GM23338 (cell line): ENCODE data around the gene BRCA1. TPM values are rescaled to one million over a fixed set of nuclear protein-coding genes. Genes with fewer than 3 reads are reported as not detected.

Source experiments
- ATAC-seq: fragments of 200-7000 bp; cut with Tn5 transposase; 3 replicates; pipeline ENCODE4 v1.9.1; 2020
- DNase-seq: peaks from one replicate; pipeline ENCODE4 v3.0.0-alpha.2; 2015; ENCODE audit warnings: low spot score
- H2AFZ ChIP-seq: fragments of 200-600 bp; sonication (generic); 2 replicates; pipeline ENCODE4 v1.8.0; 2016; ENCODE audit warnings: antibody characterized with exemption, mild to moderate bottlenecking, moderate library complexity
- H3F3A ChIP-seq: fragments of 200-600 bp; sonication (generic); replicated peaks from 2 replicates; pipeline ENCODE4 v1.8.0; 2017; ENCODE audit warnings: antibody characterized with exemption, mixed run types, low read depth
- H3K27ac ChIP-seq: fragments of 200-600 bp; sonication (generic); 2 replicates; pipeline ENCODE4 v1.6.1; 2016; ENCODE audit warnings: low read depth
- H3K27me3 ChIP-seq: fragments of 200-600 bp; sonication (generic); 2 replicates; pipeline ENCODE4 v1.8.0; 2016; ENCODE audit warnings: mild to moderate bottlenecking, mixed run types, moderate library complexity; ENCODE audit not compliant: insufficient read depth
- H3K36me3 ChIP-seq: fragments of 200-600 bp; sonication (generic); 2 replicates; pipeline ENCODE4 v1.8.0; 2016; ENCODE audit warnings: mild to moderate bottlenecking; ENCODE audit not compliant: insufficient read depth
- H3K4me1 ChIP-seq: fragments of 200-600 bp; sonication (generic); 2 replicates; pipeline ENCODE4 v1.8.0; 2016; ENCODE audit warnings: mild to moderate bottlenecking, moderate library complexity; ENCODE audit not compliant: insufficient read depth
- H3K4me2 ChIP-seq: fragments of 200-600 bp; sonication (generic); 2 replicates; pipeline ENCODE4 v1.7.1; 2017; ENCODE audit warnings: mixed run types
- H3K4me3 ChIP-seq: fragments of 200-600 bp; sonication (generic); 2 replicates; pipeline ENCODE4 v1.6.1; 2016; ENCODE audit warnings: mixed run types
- H3K79me2 ChIP-seq: fragments of 200-600 bp; sonication (generic); replicated peaks from 2 replicates; pipeline ENCODE4 v1.8.0; 2017; ENCODE audit warnings: mild to moderate bottlenecking; ENCODE audit not compliant: insufficient read depth
- H3K9me2 ChIP-seq: fragments of 200-600 bp; sonication (generic); 2 replicates; pipeline ENCODE4 v1.8.0; 2017; ENCODE audit not compliant: insufficient read depth
- H4K20me1 ChIP-seq: fragments of 200-600 bp; sonication (generic); replicated peaks from 2 replicates; pipeline ENCODE4 v1.8.0; 2017; ENCODE audit warnings: mild to moderate bottlenecking; ENCODE audit not compliant: insufficient read depth
- H3K27ac Mint-ChIP-seq: 2 replicates; pipeline ENCODE4 v1.8.0; 2020; ENCODE audit warnings: inconsistent platforms, mild to moderate bottlenecking, moderate library complexity, mixed read lengths
- H3K27me3 Mint-ChIP-seq: 3 replicates; pipeline ENCODE4 v1.8.0; 2022; ENCODE audit warnings: low read depth, mild to moderate bottlenecking, moderate library complexity, mixed read lengths, inconsistent platforms; ENCODE audit not compliant: insufficient read depth, poor library complexity
- H3K36me3 Mint-ChIP-seq: 3 replicates; pipeline ENCODE4 v1.8.0; 2021; ENCODE audit warnings: low read depth, mild to moderate bottlenecking, inconsistent platforms, moderate library complexity, mixed read lengths
- H3K4me1 Mint-ChIP-seq: 3 replicates; pipeline ENCODE4 v1.8.0; 2020; ENCODE audit warnings: mild to moderate bottlenecking, inconsistent platforms, mixed read lengths
- H3K4me3 Mint-ChIP-seq: 3 replicates; pipeline ENCODE4 v1.8.0; 2021; ENCODE audit warnings: moderate library complexity, mild to moderate bottlenecking, inconsistent platforms, mixed read lengths
- H3K9me3 Mint-ChIP-seq: 3 replicates; pipeline ENCODE4 v1.8.0; 2020; ENCODE audit warnings: moderate library complexity, mild to moderate bottlenecking, inconsistent platforms, mixed read lengths
- CREB1 ChIP-seq: fragments of 250-450 bp; sonication (Bioruptor Pico); IDR thresholded peaks from 2 replicates; pipeline ENCODE4 v1.5.0; 2020; ENCODE audit warnings: low read depth, mild to moderate bottlenecking, moderate library complexity
- EZH2phosphoT487 ChIP-seq: fragments of 200-600 bp; sonication (generic); IDR thresholded peaks from one replicate; pipeline ENCODE4 v1.8.1; 2018; ENCODE audit warnings: antibody characterized with exemption; ENCODE audit not compliant: unreplicated experiment
- NANOG ChIP-seq: IDR thresholded peaks from 2 replicates; pipeline ENCODE4 v1.6.1; 2016; ENCODE audit warnings: antibody characterized with exemption, borderline replicate concordance
- POLR2AphosphoS5 ChIP-seq: IDR thresholded peaks from 2 replicates; pipeline ENCODE4 v1.6.1; 2016; ENCODE audit warnings: antibody characterized with exemption, low read depth
- ZNF331 ChIP-seq: fragments of 250-450 bp; sonication (Bioruptor Pico); IDR thresholded peaks from 2 replicates; pipeline ENCODE4 v1.5.0; 2020; ENCODE audit warnings: low read depth, mild to moderate bottlenecking, moderate library complexity
- ZNF462 ChIP-seq: fragments of 250-450 bp; sonication (Bioruptor Pico); IDR thresholded peaks from 2 replicates; pipeline ENCODE4 v1.5.0; 2020; ENCODE audit warnings: mild to moderate bottlenecking, moderate library complexity
- polyA plus RNA-seq: library from polyadenylated mRNA; unstranded; fragments of >200 nt; fragmentation: Nextera tagmentation; extraction: Ambion mirVana; gene quantifications from 2 replicates; pipeline ENCODE4 v1.2.1, GENCODE V29; 2016
- total RNA-seq: library from RNA; depleted of rRNA; stranded (reverse); fragments of >200 nt; shearing (Covaris generic); gene quantifications from 2 replicates; pipeline ENCODE4 v1.2.3, GENCODE V29; 2014
- TF ChIP-seq, protein P1 (sequence below): IDR thresholded peaks from 2 replicates; pipeline ENCODE4 v1.6.1; 2016; ENCODE audit warnings: antibody characterized with exemption

BRCA1 gene
- total and polyA plus RNA-seq, 2 experiments from 2014 or later: 43.2 to 45.9 TPM

DNA sequence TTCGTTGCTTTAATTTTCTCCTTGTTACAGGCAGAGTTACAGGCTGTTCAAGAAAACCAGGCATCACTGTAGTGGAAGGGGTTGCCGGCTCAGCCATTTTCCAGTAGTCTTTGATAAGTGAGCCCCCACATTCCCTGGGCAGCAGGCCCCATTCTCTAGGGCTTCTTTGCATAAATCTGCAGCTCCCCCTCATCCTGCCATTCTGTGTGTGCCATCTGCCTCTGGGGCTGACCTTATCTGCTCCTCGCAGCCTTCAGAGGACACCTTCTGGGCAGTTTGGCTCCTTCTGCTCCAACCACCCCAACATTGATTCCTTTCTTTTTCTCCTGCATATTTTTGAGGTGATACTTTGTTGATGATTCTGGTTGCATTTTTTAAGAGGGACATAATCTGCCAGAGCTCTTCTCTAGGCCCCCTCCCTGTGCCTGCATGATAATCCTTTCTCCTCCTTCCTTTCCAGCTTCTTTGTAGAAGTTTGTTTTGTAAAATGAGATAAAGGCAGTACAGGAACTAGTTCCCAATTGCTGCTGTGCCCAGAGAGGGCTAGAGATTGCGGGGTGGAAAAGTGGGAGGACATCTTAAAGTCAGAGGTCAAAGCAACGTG, 83.0 kb downstream of the BRCA1 start (continued):
- TF ChIP-seq ZNF462 (CRISPR knock-in tag) (peak; percentile 59; the same call in 1 of the 2 replicates), POLR2AphosphoS5 (no peak), CREB1 (no peak)

- Mint-ChIP-seq H3K4me1 (peaks cover 62% of the 10 kb centered on the region), H3K36me3 (peaks cover 10% of the 10 kb centered on the region; the same call in 1 of the 3 replicates)
- peak overlapping the region; percentile 45 for H3K4me2 ChIP-seq
- TF ChIP-seq ZNF462 (CRISPR knock-in tag) (no peak), ZNF331 (CRISPR knock-in tag) (no peak), EZH2phosphoT487 (no peak), NANOG (no peak), CREB1 (no peak), POLR2AphosphoS5 (no peak)
- TF ChIP-seq, protein P1, sequence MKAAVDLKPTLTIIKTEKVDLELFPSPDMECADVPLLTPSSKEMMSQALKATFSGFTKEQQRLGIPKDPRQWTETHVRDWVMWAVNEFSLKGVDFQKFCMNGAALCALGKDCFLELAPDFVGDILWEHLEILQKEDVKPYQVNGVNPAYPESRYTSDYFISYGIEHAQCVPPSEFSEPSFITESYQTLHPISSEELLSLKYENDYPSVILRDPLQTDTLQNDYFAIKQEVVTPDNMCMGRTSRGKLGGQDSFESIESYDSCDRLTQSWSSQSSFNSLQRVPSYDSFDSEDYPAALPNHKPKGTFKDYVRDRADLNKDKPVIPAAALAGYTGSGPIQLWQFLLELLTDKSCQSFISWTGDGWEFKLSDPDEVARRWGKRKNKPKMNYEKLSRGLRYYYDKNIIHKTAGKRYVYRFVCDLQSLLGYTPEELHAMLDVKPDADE: no peak
Measured at GRCh38 chr17:43040655-43041054, 84.5 kb downstream of the BRCA1 start.

More at GRCh38 chr17:43040655-43041054, 84.5 kb downstream of the BRCA1 start:
- ATAC-seq (no peak), DNase-seq (no peak)
- Histone ChIP-seq H3K4me1 (peaks cover 53% of the 10 kb centered on the region), H3K79me2 (no peaks in the 10 kb centered on the region), H3K4me3 (no peak overlapping the region), H4K20me1 (no peaks in the 10 kb centered on the region), H3K27ac (peak overlapping the region; percentile 92), H3K36me3 (no peaks in the 10 kb centered on the region; the same call in 1 of the 2 replicates), H3F3A (peaks cover 16% of the 10 kb centered on the region), H2AFZ (no peak overlapping the region), H3K27me3 (no peaks in the 10 kb centered on the region), H3K9me2 (no peaks in the 10 kb centered on the region)
- H3K27ac Mint-ChIP-seq: peak overlapping the region; percentile 76
- H3K9me3 Mint-ChIP-seq: no peaks in the 10 kb centered on the region
- peaks cover 12% of the 10 kb centered on the region for H3K27me3 Mint-ChIP-seq
- H3K4me3 Mint-ChIP-seq: no peak overlapping the region; the same call in 2 of the 3 replicates
